ENCODE data around the gene CBLL1. TPM values are rescaled to one million over a fixed set of nuclear protein-coding genes. Genes with fewer than 3 reads are reported as not detected.

CBLL1 gene
- total RNA-seq, 1 donor from 2014 or later = 26.0 TPM

DNA sequence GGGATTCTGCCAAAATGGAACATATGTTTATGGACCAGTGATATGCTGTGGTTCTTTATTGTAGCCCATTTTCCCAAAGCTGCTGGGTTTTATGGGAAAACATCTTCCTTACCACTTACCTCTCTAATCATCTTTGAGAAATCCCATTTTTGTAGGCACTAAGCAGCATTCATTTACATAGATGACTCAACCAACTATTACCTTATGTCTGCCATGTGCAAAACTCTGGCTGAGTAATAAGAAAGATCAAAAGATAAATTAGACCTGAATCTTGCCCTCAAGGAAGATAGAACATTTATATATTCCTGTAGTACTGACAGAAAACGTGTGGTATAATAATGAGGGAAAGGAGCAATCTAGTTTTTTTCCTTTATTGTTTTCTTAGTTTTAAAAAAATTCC, 24.3 kb downstream of the CBLL1 start:
- TF ChIP-seq, protein P1, sequence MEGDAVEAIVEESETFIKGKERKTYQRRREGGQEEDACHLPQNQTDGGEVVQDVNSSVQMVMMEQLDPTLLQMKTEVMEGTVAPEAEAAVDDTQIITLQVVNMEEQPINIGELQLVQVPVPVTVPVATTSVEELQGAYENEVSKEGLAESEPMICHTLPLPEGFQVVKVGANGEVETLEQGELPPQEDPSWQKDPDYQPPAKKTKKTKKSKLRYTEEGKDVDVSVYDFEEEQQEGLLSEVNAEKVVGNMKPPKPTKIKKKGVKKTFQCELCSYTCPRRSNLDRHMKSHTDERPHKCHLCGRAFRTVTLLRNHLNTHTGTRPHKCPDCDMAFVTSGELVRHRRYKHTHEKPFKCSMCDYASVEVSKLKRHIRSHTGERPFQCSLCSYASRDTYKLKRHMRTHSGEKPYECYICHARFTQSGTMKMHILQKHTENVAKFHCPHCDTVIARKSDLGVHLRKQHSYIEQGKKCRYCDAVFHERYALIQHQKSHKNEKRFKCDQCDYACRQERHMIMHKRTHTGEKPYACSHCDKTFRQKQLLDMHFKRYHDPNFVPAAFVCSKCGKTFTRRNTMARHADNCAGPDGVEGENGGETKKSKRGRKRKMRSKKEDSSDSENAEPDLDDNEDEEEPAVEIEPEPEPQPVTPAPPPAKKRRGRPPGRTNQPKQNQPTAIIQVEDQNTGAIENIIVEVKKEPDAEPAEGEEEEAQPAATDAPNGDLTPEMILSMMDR (conservative IDR thresholded peaks at IDR 0.05; ENCODE audit: low read depth, low read length) = no peak
- no peak overlapping the region for H3K4me3 ChIP-seq (ENCODE audit: low read depth, low read length)
- DNase-seq (ENCODE audit: low read depth) = no peak

DNA sequence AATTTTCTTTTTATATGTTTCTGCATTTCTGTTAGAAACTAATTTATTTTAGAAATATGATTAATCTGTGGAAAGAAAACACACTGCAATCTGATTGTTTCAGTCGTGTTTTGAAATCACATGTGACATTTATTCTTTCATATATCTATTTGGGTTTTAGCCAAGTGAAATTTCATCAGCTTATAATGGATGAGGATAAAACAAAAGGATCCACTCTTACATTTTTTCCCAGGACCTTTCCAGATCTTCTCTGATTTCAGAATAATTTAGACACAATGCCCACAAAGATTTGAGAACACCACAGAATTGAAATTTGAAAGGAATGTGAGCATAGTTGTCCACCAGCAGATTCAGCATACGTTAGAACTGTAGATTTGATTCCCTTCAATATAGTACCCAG, 29.1 kb downstream of the CBLL1 start:
- DNase-seq (ENCODE audit: low read depth) = no peak
- no peak overlapping the region for H3K4me3 ChIP-seq (ENCODE audit: low read depth, low read length)
- TF ChIP-seq, protein P1 (conservative IDR thresholded peaks at IDR 0.05; ENCODE audit: low read depth, low read length) = no peak

DNA sequence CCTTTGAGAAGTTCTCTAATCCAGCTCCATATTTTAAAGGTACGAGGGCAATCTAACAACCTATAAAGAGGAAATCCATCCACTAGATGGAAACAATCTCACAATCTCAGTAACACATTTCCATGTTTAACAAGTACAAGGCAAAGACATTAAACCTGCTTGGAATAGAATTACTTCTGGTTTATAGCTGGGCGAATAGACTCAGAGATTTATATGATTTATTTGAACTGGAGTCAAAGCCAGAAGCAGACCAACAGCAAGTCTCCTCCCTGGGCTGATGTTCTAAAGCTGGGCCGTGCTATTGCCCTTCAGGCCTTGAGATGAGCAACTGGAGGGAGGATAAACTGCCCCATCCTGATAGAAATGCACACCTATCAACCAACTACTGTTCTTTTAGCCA, 33.8 kb downstream of the CBLL1 start:
- no peak for DNase-seq (ENCODE audit: low read depth)
- H3K4me3 ChIP-seq (ENCODE audit: low read depth, low read length) = no peak overlapping the region
- TF ChIP-seq, protein P1 (conservative IDR thresholded peaks at IDR 0.05; ENCODE audit: low read depth, low read length) = no peak

DNA sequence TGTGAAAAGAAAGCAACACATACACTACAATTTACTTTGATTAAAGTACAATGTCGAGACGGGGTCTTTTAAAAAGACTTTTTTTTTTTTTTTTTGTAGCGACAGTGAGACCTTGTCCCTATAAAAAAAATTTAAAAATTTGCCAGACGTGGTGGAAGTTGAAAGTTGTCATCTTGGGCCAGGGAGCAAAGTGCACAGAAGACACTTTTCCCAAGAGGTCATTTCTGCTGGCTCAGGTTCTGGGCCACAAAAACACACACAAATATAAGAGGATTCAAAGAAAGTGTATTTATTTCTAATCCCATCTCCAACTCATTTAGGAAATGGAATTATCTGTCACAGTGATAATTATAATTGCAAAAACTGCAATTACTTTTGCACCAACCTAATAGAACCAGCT, 34.3 kb downstream of the CBLL1 start:
- TF ChIP-seq, protein P1 (conservative IDR thresholded peaks at IDR 0.05; ENCODE audit: low read depth, low read length) = no peak
- H3K4me3 ChIP-seq (ENCODE audit: low read depth, low read length) = no peak overlapping the region
- no peak for DNase-seq (ENCODE audit: low read depth)

DNA sequence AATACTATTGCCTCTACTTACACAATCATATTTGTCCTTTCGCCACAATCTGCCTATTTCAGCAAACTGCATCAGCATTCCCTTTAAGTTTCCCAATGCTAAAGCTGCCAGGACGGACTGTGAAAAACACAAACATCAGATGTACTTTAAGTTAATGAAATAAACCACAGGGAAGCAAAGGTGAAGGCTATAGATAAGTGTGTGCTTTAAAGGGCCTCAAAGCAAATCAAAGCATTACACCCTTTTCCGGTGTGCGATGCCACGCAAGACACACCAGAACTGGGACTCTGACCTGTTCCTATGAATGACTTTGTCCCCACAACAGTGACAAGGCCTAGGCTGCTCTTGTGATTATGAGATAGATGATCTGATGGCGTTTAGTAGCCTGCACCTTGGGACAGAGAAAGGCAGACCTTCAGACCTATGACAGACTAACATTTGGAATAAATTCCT, 35.7 kb downstream of the CBLL1 start:
- TF ChIP-seq, protein P1 (conservative IDR thresholded peaks at IDR 0.05; ENCODE audit: low read depth, low read length) = no peak
- no peak for DNase-seq (ENCODE audit: low read depth)
- no peak overlapping the region for H3K4me3 ChIP-seq (ENCODE audit: low read depth, low read length)

DNA sequence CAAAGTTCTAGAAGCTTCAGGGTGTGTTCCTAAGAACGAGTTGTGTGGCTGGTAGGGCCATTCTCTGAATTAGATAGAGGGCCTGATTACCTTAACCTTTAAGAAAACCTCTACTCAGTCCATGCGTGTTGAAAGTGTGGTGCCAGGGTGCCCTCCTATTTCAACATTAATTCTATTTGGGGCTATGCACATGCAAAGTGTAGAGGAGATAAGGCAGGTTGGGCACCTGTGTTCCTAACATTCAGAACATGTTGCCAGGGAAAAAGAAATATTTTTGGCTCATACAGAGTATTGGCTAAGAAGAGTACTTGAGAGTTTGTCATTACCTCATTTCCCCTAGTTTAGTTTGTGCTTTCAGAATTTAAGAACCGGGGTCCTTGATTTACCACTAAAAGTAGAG, 38.4 kb downstream of the CBLL1 start:
- no peak for DNase-seq (ENCODE audit: low read depth)
- TF ChIP-seq, protein P1 (conservative IDR thresholded peaks at IDR 0.05; ENCODE audit: low read depth, low read length) = no peak
- H3K4me3 ChIP-seq (ENCODE audit: low read depth, low read length) = no peak overlapping the region

DNA sequence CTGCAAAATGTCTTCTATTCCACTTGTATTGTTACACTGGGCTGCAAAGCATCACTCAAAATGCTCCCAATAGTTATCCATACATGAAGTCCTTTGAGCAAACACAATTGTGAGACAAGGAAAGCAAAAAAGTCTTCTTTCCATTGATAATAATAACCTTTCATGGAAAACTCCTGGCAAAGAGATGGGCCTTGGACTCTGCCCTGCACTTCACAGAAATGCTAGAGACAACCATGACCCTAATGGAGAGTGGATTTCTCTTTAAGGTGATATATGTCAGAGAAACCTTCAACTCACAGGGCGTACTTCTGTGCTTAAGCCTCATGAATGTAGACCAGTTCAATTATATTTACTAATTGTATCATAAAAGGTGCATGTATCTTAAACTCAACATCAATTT, 39.7 kb downstream of the CBLL1 start:
- H3K4me3 ChIP-seq (ENCODE audit: low read depth, low read length) = no peak overlapping the region
- TF ChIP-seq, protein P1 (conservative IDR thresholded peaks at IDR 0.05; ENCODE audit: low read depth, low read length) = no peak
- no peak for DNase-seq (ENCODE audit: low read depth)
